Heart left ventricle (tissue), 13 donors: ENCODE measurements around the gene OR2T2.
"Not testable (repeated sequence)": the region's sequence is repeated elsewhere in the genome, so short reads cannot be mapped to it uniquely, and the experiment has no call there.

ENCODE experiments used
- CTCF ChIP-seq, 12 donors: fragments of 200-600 bp; sonication (generic) in 4 of 12; IDR thresholded peaks; one replicate each; pipeline versions ENCODE4 v1.5.0 to v1.8.0; 2018 to 2022; ENCODE audit warnings: antibody characterized with exemption in 12 of 12, mild to moderate bottlenecking in 5 of 12
- POLR2A ChIP-seq, 2 donors: fragments of 450-650 bp; IDR thresholded peaks; one replicate each; pipeline ENCODE4 v1.6.1; 2017; ENCODE audit warnings: antibody characterized with exemption in 2 of 2, mild to moderate bottlenecking in 2 of 2, moderate library complexity in 2 of 2
- donor health status: ischemic (EF 13 %, LVEDD 7.1; RV severe dilation, severe dysfunction).
- donor health status: DM: no; HTN: yes; CAD: no.
- donor health status: DM: no; HTN: no; CAD: no.
- donor health status: ischemic (EF 25% LVEDD 6.9; RV normal size, moderate dysfunction).
- donor health status: ischemic (EF 25% LVEDD 5.7; RV mildly dilated, moderate dysfunction).
- donor health status: ischemic (EF 35%, LVEDD 5.7; RV mildly dilated, moderate dysfunction).
- donor health status: nonischemic (EF 11% LVEDD 7.7; RV severe dilation, severe dysfunction).
- donor health status: DM: yes; HTN: yes; CAD: no.
- donor health status: PGD.
- donor health status: ischemic (EF 29% LVEDD 5.4; RV normal size, mild dysfunction).
- donor health status: nonischemic (EF 23%, LVEDD 6.1; RV moderate dilation, normal function).

GRCh38 chr1:248475660-248476059, 30.2 kb downstream of the OR2T2 start:
- not testable (repeated sequence) for TF ChIP-seq POLR2A, CTCF (IDR thresholded peaks at IDR 0.05)
